Spleen (tissue), 11 donors: ENCODE results near the gene MIF. TPM values are rescaled to one million over a fixed set of nuclear protein-coding genes. Genes with fewer than 3 reads are reported as not detected.
A peak's percentile ranks its signal among the peaks of the same experiment; 100 is the strongest.
"Not testable (repeated sequence)": the region's sequence is repeated elsewhere in the genome, so short reads cannot be mapped to it uniquely, and the experiment has no call there.

Experiments
- DNase-seq: peaks from one replicate; pipeline ENCODE4 v3.0.0-alpha.2; 2020
- H3K27ac ChIP-seq, 8 donors: fragments of 200-600 bp; sonication (generic) in 7 of 8; 1 replicate in 4 of 8; 2 replicates in 4 of 8; pipeline versions ENCODE4 v1.5.0 to v1.8.0; 2016 to 2021; ENCODE audit warnings: inconsistent platforms in 4 of 8, mild to moderate bottlenecking in 4 of 8, moderate library complexity in 1 of 8
- H3K27me3 ChIP-seq, 7 donors: fragments of 200-600 bp; sonication (generic) in 6 of 7; replicated peaks in 1 of 7; 1 replicate in 4 of 7; 2 replicates in 3 of 7; pipeline versions ENCODE4 v1.5.0 to v1.8.0; 2016 to 2021; ENCODE audit warnings: inconsistent platforms in 3 of 7, mild to moderate bottlenecking in 1 of 7
- H3K36me3 ChIP-seq, 6 donors: fragments of 200-600 bp; sonication (generic) in 5 of 6; 1 replicate in 4 of 6; 2 replicates in 2 of 6; pipeline versions ENCODE4 v1.5.0 to v1.8.0; 2016 to 2021; ENCODE audit warnings: inconsistent platforms in 2 of 6
- H3K4me1 ChIP-seq, 6 donors: fragments of 200-600 bp; sonication (generic) in 5 of 6; 1 replicate in 3 of 6; 2 replicates in 3 of 6; pipeline versions ENCODE4 v1.5.0 to v1.8.0; 2016 to 2021; ENCODE audit warnings: inconsistent platforms in 3 of 6
- H3K4me3 ChIP-seq, 8 donors: fragments of 200-600 bp; sonication (generic) in 7 of 8; 1 replicate in 4 of 8; 2 replicates in 4 of 8; pipeline versions ENCODE4 v1.5.0 to v1.8.0; 2016 to 2021; ENCODE audit warnings: inconsistent platforms in 4 of 8, mild to moderate bottlenecking in 4 of 8, moderate library complexity in 2 of 8
- H3K9me3 ChIP-seq, 8 donors: fragments of 200-600 bp; sonication (generic) in 7 of 8; 1 replicate in 4 of 8; 2 replicates in 4 of 8; pipeline versions ENCODE4 v1.5.0 to v1.8.0; 2016 to 2021; ENCODE audit warnings: inconsistent platforms in 4 of 8
- POLR2A ChIP-seq, 3 donors: fragments of 450-650 bp; IDR thresholded peaks; one replicate each; pipeline ENCODE4 v1.5.1; 2017; ENCODE audit warnings: antibody characterized with exemption in 3 of 3, mild to moderate bottlenecking in 1 of 3
- POLR2AphosphoS5 ChIP-seq, 3 donors: sonication (generic); formaldehyde crosslinking; IDR thresholded peaks; one replicate each; pipeline ENCODE4 v1.5.1; 2017; ENCODE audit warnings: antibody characterized with exemption in 3 of 3
- WGBS, 5 donors: extraction: QIAGEN DNeasy Blood & Tissue Kit in 3 of 5; methylation state at CpG; one replicate each; pipeline versions ENCODE4 v1.1.5 to v1.1.7; 2013 to 2018; 5-methylcytosine and 5-hydroxymethylcytosine counted together
- intact Hi-C: fragments of 100-400 bp; cut with DNase I; formaldehyde crosslinking; loops from one replicate; pipeline ENCODE4 v1.15.0; 2023; ENCODE audit warnings: low total_unique reads
- polyA plus RNA-seq, 3 donors: library from polyadenylated mRNA; stranded (reverse); fragments of 200-250 nt; gene quantifications; one replicate each; pipeline ENCODE4 v1.2.1, GENCODE V29; 2013
- total RNA-seq, 7 donors: library from RNA; depleted of rRNA in 3 of 7; stranded (reverse); fragments of >200 nt in 3 of 7; fragmentation: NEBNext Ultra II Directional in 4 of 7; extraction: Animal tissue kit (Norgen Biotek cat#: 25700) in 4 of 7; gene quantifications; one replicate each; pipeline versions ENCODE4 v1.1.0 to v1.2.1, GENCODE V29; 2016 to 2021
- TF ChIP-seq, protein P1 (sequence below), 11 experiments: fragments of 200-600 bp in 7 of 11; fragments of 450-650 bp in 4 of 11; sonication (generic) in 4 of 11; IDR thresholded peaks in 8 of 11; conservative IDR thresholded peaks in 3 of 11; 1 replicate in 7 of 11; 2 replicates in 4 of 11; pipeline versions ENCODE4 v1.4.0 to v1.8.0; 2016 to 2021; ENCODE audit warnings: antibody characterized with exemption in 11 of 11, inconsistent platforms in 4 of 11, mild to moderate bottlenecking in 1 of 11
- donor health status: healthy with polysubstance abuse.
- donor health status: DM: no; HTN: no; CAD: no; lungs with moderate emphysema.
- donor health status: DM: no; HTN: no; CAD: no.
- donor health status: Bipolar disorder and iron deficiency.
- donor health status: healthy.
- donor health status: DM: no; HTN: no; CAD: no.
- donor health status: DM: yes; HTN: yes; CAD: no.

The MIF gene
- total and polyA plus RNA-seq, 10 donors: 168 to 580 (median 219) TPM

DNA sequence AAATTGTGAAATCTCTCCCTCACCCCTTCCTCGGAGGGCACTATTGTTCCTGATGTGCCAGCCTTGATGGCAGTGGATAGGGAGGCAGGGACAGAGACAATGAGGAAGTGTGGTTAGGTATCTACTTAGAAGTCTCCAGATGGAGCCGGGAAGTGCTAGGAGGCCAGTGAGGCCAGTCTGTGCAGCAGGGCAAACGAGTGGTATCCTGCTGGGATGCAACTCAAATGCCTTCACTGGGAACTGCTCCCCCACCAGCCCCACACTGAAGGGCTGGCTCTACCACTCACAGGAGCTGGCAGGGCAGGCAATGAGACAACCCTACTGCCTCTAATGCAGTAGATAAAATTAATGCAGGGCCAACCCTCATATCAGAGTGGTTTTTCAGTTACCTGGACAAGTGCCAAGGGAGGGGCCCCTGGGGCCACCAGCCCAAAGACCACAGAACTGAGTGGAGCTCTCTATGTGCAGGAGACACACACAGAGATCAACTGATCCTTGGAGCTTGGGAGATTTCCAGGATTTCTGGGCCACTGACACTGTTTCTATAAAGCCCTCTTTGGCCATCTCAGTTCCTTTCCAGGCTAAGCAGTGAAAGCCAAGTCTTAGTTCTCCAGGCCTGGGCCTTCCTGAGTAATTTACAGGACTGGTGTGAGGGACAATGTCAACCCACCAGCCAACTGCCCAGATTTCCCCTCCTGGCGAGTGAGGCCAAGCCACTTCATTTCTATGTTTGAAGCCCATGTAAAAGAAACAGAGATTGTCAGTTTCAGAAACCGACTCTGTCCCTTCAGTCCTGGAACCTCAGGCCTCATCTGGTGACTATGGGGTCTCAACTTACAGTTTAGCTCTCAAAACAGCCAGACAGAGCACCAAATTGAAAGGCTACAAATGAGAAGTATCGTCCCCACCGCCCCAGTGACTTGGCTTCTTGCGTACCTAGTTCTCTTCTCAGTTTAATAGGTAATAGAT is 4.1 kb downstream of the MIF start:
- intact Hi-C loops: no loop called here
- Histone ChIP-seq H3K36me3 (peaks cover 0 to 45% (median 21%) of the 10 kb centered on the region in 6 donors), H3K4me3 (no peak overlapping the region), H3K4me1 (peaks cover 11 to 35% (median 24%) of the 10 kb centered on the region in 6 donors), H3K27me3 (no peaks in the 10 kb centered on the region), H3K9me3 (no peaks in the 10 kb centered on the region), H3K27ac (peak overlapping the region in 1 of 8 donors; percentile 28)
- no peak for TF ChIP-seq POLR2A (IDR thresholded peaks at IDR 0.05)
- TF ChIP-seq, protein P1, sequence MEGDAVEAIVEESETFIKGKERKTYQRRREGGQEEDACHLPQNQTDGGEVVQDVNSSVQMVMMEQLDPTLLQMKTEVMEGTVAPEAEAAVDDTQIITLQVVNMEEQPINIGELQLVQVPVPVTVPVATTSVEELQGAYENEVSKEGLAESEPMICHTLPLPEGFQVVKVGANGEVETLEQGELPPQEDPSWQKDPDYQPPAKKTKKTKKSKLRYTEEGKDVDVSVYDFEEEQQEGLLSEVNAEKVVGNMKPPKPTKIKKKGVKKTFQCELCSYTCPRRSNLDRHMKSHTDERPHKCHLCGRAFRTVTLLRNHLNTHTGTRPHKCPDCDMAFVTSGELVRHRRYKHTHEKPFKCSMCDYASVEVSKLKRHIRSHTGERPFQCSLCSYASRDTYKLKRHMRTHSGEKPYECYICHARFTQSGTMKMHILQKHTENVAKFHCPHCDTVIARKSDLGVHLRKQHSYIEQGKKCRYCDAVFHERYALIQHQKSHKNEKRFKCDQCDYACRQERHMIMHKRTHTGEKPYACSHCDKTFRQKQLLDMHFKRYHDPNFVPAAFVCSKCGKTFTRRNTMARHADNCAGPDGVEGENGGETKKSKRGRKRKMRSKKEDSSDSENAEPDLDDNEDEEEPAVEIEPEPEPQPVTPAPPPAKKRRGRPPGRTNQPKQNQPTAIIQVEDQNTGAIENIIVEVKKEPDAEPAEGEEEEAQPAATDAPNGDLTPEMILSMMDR (IDR thresholded peaks at IDR 0.05 in 8 of 11, conservative IDR thresholded peaks at IDR 0.05 in 3 of 11): no peak
- no peak for TF ChIP-seq POLR2AphosphoS5 (IDR thresholded peaks at IDR 0.05)
- WGBS, 5 donors: 60 to 81% (median 63%) methylated on average over 7 to 8 of the region's 8 CpGs
- no peak for DNase-seq

DNA sequence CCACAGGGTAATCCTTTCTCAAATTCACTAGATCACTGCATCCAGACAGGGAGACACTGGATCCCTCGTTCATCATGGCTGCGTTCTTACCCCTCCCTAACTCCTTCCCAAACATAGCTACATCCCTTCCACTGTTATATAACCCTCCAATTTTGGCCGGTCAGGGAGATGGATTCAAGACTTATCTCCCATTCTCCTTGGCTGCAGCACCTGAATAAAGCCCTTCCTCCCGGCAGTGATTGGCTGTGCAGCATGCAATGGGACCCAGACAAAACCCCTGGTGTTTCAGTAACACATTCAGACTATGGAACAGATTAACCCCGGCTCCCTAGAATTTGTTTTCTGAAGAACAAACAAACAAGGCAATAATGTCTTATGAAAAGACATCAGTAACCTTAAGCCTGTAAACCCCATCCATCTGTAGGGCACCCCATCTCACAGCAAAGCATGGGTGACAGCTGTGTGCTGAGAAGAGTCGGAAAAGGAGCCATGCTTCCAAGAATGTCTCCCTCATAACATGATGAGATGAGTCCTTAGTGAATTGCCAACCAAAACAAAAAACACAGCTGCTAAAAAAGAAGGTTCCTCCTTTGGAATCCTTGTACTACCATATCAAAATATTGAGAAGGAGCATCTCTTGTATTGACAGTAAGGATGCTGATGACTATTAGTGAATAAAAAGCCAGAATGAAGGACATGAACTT is 5.0 kb downstream of the MIF start:
- TF ChIP-seq, protein P1 (IDR thresholded peaks at IDR 0.05 in 8 of 11, conservative IDR thresholded peaks at IDR 0.05 in 3 of 11): no peak
- TF ChIP-seq POLR2A (IDR thresholded peaks at IDR 0.05) (no peak), POLR2AphosphoS5 (IDR thresholded peaks at IDR 0.05) (no peak)
- intact Hi-C loops: no loop called here
- no peaks in the 10 kb centered on the region for H3K9me3 ChIP-seq
- peaks cover 11 to 28% (median 18%) of the 10 kb centered on the region in 6 donors for H3K4me1 ChIP-seq
- no peak for DNase-seq
- no peaks in the 10 kb centered on the region for H3K27me3 ChIP-seq
- peaks cover 0 to 45% (median 21%) of the 10 kb centered on the region in 6 donors for H3K36me3 ChIP-seq
- H3K4me3 ChIP-seq: no peak overlapping the region
- no peak overlapping the region for H3K27ac ChIP-seq
- 91 to 95% (median 93%) methylated on average over 6 of the region's 6 CpGs for WGBS, 5 donors

DNA sequence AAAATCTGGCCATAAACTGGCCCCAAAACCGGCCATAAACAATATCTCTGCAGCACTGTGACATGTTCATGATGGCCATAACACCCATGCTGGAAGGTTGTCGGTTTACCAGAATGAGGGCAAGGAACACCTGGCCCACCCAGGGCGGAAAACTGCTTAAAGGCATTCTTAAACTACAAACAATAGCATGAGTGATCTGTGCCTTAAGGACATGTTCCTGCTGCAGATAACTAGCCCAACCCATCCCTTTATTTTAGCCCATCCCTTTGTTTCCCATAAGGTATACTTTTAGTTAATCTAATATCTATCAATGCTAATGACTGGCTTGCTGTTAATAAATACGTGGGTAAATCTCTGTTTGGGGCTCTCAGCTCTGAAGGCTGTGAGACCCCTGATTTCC is 6.0 kb downstream of the MIF start:
- intact Hi-C loops, DNase-seq, H3K4me3 ChIP-seq, H3K9me3 ChIP-seq, H3K27ac ChIP-seq, H3K27me3 ChIP-seq: not testable (repeated sequence)
- H3K36me3 ChIP-seq: peaks cover 0 to 45% (median 21%) of the 10 kb centered on the region in 6 donors
- WGBS, 5 donors: 80 to 99% (median 82%) methylated on average over 4 of the region's 4 CpGs
- peaks cover 8 to 23% (median 15%) of the 10 kb centered on the region in 6 donors for H3K4me1 ChIP-seq

DNA sequence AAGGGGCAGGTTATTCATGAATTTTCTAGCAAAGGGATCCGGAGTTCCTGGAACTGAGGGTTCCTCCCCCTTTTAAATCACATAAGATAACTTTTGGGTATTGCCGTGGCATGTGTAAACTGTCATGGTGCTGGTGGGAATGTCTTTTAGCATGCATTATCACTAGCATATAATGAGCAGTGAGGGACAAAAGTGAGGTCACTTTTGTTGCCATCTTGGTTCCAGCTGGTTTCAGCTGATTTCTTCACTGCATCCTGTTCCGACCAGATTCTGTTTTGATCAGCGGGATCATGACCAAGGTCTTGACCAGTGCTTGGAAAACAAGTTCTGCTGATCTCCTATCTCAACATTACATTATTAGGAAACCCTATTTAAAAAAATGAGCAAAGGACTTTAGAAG is 7.4 kb downstream of the MIF start:
- Histone ChIP-seq H3K36me3 (peaks cover 0 to 33% (median 11%) of the 10 kb centered on the region in 6 donors), H3K27ac (no peak overlapping the region), H3K4me1 (peaks cover 0 to 17% (median 3%) of the 10 kb centered on the region in 6 donors), H3K4me3 (no peak overlapping the region), H3K27me3 (no peaks in the 10 kb centered on the region), H3K9me3 (no peaks in the 10 kb centered on the region)
- TF ChIP-seq, protein P1 (IDR thresholded peaks at IDR 0.05 in 8 of 11, conservative IDR thresholded peaks at IDR 0.05 in 3 of 11): no peak
- no peak for DNase-seq
- WGBS, 5 donors: 76 to 93% (median 89%) methylated on average over 4 of the region's 4 CpGs
- intact Hi-C loops: no loop called here
